H1 (cell line): ENCODE data around the gene GPR21.

Experiments
- CREB1 ChIP-seq: IDR thresholded peaks from 2 replicates; pipeline ENCODE4 v1.6.1; 2012; ENCODE audit warnings: inconsistent platforms
- EP300 ChIP-seq, 2 experiments: IDR thresholded peaks; 1 replicate in 1 of 2; 2 replicates in 1 of 2; pipeline ENCODE4 v1.6.1; 2011 to 2012; ENCODE audit warnings: low read depth in 2 of 2, low read length in 2 of 2, mild to moderate bottlenecking in 2 of 2, borderline replicate concordance in 1 of 2, inconsistent platforms in 1 of 2, moderate library complexity in 1 of 2
- EZH2 ChIP-seq: fragments of 200-600 bp; sonication (generic); IDR thresholded peaks from 2 replicates; pipeline ENCODE4 v1.7.1; 2012; ENCODE audit warnings: low read depth, mild to moderate bottlenecking, moderate library complexity, low read length, inconsistent platforms; ENCODE audit not compliant: severe bottlenecking
- POLR2AphosphoS5 ChIP-seq: IDR thresholded peaks from 2 replicates; pipeline ENCODE4 v1.6.1; 2011; ENCODE audit warnings: low read depth, low read length
- TF ChIP-seq, protein P1 (sequence below), 3 experiments: IDR thresholded peaks; 1 replicate in 2 of 3; 2 replicates in 1 of 3; pipeline versions ENCODE4 v1.5.1 to v1.6.1; 2011; ENCODE audit warnings: low read length in 3 of 3, mild to moderate bottlenecking in 3 of 3, inconsistent platforms in 2 of 3, low read depth in 1 of 3, moderate library complexity in 1 of 3; ENCODE audit not compliant: insufficient read depth in 1 of 3; ENCODE audit errors: control extremely low read depth in 1 of 3
- TF ChIP-seq, protein P2 (sequence below): fragments of 300-600 bp; sonication (generic); IDR thresholded peaks from 2 replicates; pipeline ENCODE4 v1.7.1; 2012; ENCODE audit warnings: low read length, moderate library complexity, mild to moderate bottlenecking, inconsistent platforms; ENCODE audit not compliant: insufficient replicate concordance
- TF ChIP-seq, protein P3 (sequence below): IDR thresholded peaks from 2 replicates; pipeline ENCODE4 v1.6.1; 2011; ENCODE audit warnings: low read depth, mild to moderate bottlenecking, low read length; ENCODE audit not compliant: insufficient read depth

DNA sequence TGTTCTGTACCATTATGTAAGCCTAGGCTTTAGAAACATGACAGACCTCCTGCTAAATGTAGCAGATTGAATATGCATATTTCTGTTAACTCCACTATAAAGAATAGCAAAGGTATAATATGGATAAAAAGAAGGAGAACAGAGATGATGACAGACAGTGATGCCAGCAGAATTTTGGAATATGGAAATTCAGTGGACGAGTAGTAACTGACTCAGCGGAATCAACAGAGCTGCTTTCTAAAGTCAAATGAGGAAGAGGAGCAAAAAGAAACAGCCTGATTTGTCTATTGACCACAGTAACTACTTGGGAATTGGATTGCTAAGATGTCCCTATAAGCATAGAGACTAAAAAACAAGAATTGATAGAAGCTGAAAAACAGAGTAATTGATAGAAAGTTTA is 8.0 kb downstream of the GPR21 start:
- no peak for TF ChIP-seq POLR2AphosphoS5
- no peak for TF ChIP-seq CREB1
- TF ChIP-seq, protein P1, sequence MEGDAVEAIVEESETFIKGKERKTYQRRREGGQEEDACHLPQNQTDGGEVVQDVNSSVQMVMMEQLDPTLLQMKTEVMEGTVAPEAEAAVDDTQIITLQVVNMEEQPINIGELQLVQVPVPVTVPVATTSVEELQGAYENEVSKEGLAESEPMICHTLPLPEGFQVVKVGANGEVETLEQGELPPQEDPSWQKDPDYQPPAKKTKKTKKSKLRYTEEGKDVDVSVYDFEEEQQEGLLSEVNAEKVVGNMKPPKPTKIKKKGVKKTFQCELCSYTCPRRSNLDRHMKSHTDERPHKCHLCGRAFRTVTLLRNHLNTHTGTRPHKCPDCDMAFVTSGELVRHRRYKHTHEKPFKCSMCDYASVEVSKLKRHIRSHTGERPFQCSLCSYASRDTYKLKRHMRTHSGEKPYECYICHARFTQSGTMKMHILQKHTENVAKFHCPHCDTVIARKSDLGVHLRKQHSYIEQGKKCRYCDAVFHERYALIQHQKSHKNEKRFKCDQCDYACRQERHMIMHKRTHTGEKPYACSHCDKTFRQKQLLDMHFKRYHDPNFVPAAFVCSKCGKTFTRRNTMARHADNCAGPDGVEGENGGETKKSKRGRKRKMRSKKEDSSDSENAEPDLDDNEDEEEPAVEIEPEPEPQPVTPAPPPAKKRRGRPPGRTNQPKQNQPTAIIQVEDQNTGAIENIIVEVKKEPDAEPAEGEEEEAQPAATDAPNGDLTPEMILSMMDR (IDR thresholded peaks at IDR 0.05; ENCODE audit: control extremely low read depth in 1 of 3, insufficient read depth in 1 of 3, low read depth in 1 of 3, low read length in 3 of 3) = no peak
- TF ChIP-seq EZH2 = no peak
- no peak for TF ChIP-seq EP300 (IDR thresholded peaks at IDR 0.05; ENCODE audit: borderline replicate concordance in 1 of 2, low read depth in 2 of 2, low read length in 2 of 2)
- TF ChIP-seq, protein P2, sequence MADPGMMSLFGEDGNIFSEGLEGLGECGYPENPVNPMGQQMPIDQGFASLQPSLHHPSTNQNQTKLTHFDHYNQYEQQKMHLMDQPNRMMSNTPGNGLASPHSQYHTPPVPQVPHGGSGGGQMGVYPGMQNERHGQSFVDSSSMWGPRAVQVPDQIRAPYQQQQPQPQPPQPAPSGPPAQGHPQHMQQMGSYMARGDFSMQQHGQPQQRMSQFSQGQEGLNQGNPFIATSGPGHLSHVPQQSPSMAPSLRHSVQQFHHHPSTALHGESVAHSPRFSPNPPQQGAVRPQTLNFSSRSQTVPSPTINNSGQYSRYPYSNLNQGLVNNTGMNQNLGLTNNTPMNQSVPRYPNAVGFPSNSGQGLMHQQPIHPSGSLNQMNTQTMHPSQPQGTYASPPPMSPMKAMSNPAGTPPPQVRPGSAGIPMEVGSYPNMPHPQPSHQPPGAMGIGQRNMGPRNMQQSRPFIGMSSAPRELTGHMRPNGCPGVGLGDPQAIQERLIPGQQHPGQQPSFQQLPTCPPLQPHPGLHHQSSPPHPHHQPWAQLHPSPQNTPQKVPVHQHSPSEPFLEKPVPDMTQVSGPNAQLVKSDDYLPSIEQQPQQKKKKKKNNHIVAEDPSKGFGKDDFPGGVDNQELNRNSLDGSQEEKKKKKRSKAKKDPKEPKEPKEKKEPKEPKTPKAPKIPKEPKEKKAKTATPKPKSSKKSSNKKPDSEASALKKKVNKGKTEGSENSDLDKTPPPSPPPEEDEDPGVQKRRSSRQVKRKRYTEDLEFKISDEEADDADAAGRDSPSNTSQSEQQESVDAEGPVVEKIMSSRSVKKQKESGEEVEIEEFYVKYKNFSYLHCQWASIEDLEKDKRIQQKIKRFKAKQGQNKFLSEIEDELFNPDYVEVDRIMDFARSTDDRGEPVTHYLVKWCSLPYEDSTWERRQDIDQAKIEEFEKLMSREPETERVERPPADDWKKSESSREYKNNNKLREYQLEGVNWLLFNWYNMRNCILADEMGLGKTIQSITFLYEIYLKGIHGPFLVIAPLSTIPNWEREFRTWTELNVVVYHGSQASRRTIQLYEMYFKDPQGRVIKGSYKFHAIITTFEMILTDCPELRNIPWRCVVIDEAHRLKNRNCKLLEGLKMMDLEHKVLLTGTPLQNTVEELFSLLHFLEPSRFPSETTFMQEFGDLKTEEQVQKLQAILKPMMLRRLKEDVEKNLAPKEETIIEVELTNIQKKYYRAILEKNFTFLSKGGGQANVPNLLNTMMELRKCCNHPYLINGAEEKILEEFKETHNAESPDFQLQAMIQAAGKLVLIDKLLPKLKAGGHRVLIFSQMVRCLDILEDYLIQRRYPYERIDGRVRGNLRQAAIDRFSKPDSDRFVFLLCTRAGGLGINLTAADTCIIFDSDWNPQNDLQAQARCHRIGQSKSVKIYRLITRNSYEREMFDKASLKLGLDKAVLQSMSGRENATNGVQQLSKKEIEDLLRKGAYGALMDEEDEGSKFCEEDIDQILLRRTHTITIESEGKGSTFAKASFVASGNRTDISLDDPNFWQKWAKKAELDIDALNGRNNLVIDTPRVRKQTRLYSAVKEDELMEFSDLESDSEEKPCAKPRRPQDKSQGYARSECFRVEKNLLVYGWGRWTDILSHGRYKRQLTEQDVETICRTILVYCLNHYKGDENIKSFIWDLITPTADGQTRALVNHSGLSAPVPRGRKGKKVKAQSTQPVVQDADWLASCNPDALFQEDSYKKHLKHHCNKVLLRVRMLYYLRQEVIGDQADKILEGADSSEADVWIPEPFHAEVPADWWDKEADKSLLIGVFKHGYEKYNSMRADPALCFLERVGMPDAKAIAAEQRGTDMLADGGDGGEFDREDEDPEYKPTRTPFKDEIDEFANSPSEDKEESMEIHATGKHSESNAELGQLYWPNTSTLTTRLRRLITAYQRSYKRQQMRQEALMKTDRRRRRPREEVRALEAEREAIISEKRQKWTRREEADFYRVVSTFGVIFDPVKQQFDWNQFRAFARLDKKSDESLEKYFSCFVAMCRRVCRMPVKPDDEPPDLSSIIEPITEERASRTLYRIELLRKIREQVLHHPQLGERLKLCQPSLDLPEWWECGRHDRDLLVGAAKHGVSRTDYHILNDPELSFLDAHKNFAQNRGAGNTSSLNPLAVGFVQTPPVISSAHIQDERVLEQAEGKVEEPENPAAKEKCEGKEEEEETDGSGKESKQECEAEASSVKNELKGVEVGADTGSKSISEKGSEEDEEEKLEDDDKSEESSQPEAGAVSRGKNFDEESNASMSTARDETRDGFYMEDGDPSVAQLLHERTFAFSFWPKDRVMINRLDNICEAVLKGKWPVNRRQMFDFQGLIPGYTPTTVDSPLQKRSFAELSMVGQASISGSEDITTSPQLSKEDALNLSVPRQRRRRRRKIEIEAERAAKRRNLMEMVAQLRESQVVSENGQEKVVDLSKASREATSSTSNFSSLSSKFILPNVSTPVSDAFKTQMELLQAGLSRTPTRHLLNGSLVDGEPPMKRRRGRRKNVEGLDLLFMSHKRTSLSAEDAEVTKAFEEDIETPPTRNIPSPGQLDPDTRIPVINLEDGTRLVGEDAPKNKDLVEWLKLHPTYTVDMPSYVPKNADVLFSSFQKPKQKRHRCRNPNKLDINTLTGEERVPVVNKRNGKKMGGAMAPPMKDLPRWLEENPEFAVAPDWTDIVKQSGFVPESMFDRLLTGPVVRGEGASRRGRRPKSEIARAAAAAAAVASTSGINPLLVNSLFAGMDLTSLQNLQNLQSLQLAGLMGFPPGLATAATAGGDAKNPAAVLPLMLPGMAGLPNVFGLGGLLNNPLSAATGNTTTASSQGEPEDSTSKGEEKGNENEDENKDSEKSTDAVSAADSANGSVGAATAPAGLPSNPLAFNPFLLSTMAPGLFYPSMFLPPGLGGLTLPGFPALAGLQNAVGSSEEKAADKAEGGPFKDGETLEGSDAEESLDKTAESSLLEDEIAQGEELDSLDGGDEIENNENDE = no peak
- TF ChIP-seq, protein P3, sequence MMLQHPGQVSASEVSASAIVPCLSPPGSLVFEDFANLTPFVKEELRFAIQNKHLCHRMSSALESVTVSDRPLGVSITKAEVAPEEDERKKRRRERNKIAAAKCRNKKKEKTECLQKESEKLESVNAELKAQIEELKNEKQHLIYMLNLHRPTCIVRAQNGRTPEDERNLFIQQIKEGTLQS = no peak
